Mucosa of descending colon (tissue), 3 donors: ENCODE results near the gene TOX4. TPM values are rescaled to one million over a fixed set of nuclear protein-coding genes. Genes with fewer than 3 reads are reported as not detected.

ENCODE experiments used
- ATAC-seq: fragments of 200-7000 bp; cut with Tn5 transposase; one replicate; pipeline ENCODE4 v1.9.1; 2020; ENCODE audit warnings: mild to moderate bottlenecking, moderate library complexity
- DNase-seq, 3 donors: peaks; one replicate each; pipeline ENCODE4 v3.0.0-alpha.2; 2020
- H3K36me3 ChIP-seq: fragments of 200-600 bp; one replicate; pipeline ENCODE4 v1.8.0; 2021; ENCODE audit warnings: low read depth, mild to moderate bottlenecking
- H3K4me1 ChIP-seq: fragments of 200-600 bp; one replicate; pipeline ENCODE4 v1.8.0; 2021; ENCODE audit warnings: low read depth, mild to moderate bottlenecking
- H3K4me3 ChIP-seq: fragments of 200-600 bp; one replicate; pipeline ENCODE4 v1.8.0; 2021; ENCODE audit warnings: mild to moderate bottlenecking
- H3K9me3 ChIP-seq: fragments of 200-600 bp; one replicate; pipeline ENCODE4 v1.8.0; 2021; ENCODE audit warnings: mild to moderate bottlenecking
- intact Hi-C, 2 donors: fragments of 100-400 bp; cut with DNase I in 1 of 2; cut with micrococcal nuclease in 1 of 2; formaldehyde crosslinking; loops; one replicate each; pipeline versions ENCODE4 v1.11.0 to v1.11.1; 2022; cut with DNase I, micrococcal nuclease
- total RNA-seq, 3 donors: library from RNA; stranded (reverse); fragmentation: NEBNext Ultra II Directional in 2 of 3; extraction: Animal tissue kit (Norgen Biotek cat#: 25700) in 2 of 3; gene quantifications; one replicate each; pipeline versions ENCODE4 v1.2.1 to v1.2.4, GENCODE V29; 2021 to 2023
- TF ChIP-seq, protein P1 (sequence below): fragments of 200-600 bp; IDR thresholded peaks from one replicate; pipeline ENCODE4 v1.8.0; 2022; ENCODE audit warnings: antibody characterized with exemption, mild to moderate bottlenecking
- donor health status: DM: no; HTN: no; CAD: no; lungs with moderate emphysema.
- donor health status: DM: no; HTN: no; CAD: no.
- donor health status: DM: no; HTN: yes; CAD: no.

Gene TOX4
- total RNA-seq, 3 donors from 2014 or later = 72.9 to 91.6 (median 78.4) TPM

- intact Hi-C loops = no loop called here
- Histone ChIP-seq H3K4me3 (no peak overlapping the region), H3K36me3 (no peaks in the 10 kb centered on the region), H3K4me1 (no peaks in the 10 kb centered on the region), H3K9me3 (no peaks in the 10 kb centered on the region)
- ATAC-seq = no peak
- DNase-seq = no peak
- TF ChIP-seq, protein P1, sequence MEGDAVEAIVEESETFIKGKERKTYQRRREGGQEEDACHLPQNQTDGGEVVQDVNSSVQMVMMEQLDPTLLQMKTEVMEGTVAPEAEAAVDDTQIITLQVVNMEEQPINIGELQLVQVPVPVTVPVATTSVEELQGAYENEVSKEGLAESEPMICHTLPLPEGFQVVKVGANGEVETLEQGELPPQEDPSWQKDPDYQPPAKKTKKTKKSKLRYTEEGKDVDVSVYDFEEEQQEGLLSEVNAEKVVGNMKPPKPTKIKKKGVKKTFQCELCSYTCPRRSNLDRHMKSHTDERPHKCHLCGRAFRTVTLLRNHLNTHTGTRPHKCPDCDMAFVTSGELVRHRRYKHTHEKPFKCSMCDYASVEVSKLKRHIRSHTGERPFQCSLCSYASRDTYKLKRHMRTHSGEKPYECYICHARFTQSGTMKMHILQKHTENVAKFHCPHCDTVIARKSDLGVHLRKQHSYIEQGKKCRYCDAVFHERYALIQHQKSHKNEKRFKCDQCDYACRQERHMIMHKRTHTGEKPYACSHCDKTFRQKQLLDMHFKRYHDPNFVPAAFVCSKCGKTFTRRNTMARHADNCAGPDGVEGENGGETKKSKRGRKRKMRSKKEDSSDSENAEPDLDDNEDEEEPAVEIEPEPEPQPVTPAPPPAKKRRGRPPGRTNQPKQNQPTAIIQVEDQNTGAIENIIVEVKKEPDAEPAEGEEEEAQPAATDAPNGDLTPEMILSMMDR = no peak
These were observed 9.4 kb upstream of the TOX4 start for GRCh38 chr14:21467616-21468015.

GRCh38 chr14:21475767-21476522 lies 1.1 kb upstream of the TOX4 start:
- H3K4me3 ChIP-seq = peak overlapping the region; percentile 26
- intact Hi-C loops = no loop called here
- peak; percentile 35 for ATAC-seq
- DNase-seq = no peak
- peaks cover 18% of the 10 kb centered on the region for H3K4me1 ChIP-seq
- TF ChIP-seq, protein P1 = no peak
- no peaks in the 10 kb centered on the region for H3K36me3 ChIP-seq
- H3K9me3 ChIP-seq = no peaks in the 10 kb centered on the region

GRCh38 chr14:21476523-21476924 lies 471 bp upstream of the TOX4 start:
- TF ChIP-seq, protein P1 = no peak
- Histone ChIP-seq H3K9me3 (no peaks in the 10 kb centered on the region), H3K36me3 (no peaks in the 10 kb centered on the region), H3K4me1 (peaks cover 18% of the 10 kb centered on the region), H3K4me3 (peak overlapping the region; percentile 26)
- ATAC-seq (peak; percentile 90), DNase-seq (peak; percentile 94 to 95 (median 94))
- intact Hi-C loops = no loop called here

GRCh38 chr14:21486640-21487087 lies 9.7 kb downstream of the TOX4 start:
- TF ChIP-seq, protein P1 = no peak
- Histone ChIP-seq H3K4me3 (no peak overlapping the region), H3K4me1 (no peaks in the 10 kb centered on the region), H3K9me3 (no peaks in the 10 kb centered on the region), H3K36me3 (peaks cover 6% of the 10 kb centered on the region)
- no peak for ATAC-seq
- intact Hi-C loops = no loop called here
- no peak for DNase-seq

DNA sequence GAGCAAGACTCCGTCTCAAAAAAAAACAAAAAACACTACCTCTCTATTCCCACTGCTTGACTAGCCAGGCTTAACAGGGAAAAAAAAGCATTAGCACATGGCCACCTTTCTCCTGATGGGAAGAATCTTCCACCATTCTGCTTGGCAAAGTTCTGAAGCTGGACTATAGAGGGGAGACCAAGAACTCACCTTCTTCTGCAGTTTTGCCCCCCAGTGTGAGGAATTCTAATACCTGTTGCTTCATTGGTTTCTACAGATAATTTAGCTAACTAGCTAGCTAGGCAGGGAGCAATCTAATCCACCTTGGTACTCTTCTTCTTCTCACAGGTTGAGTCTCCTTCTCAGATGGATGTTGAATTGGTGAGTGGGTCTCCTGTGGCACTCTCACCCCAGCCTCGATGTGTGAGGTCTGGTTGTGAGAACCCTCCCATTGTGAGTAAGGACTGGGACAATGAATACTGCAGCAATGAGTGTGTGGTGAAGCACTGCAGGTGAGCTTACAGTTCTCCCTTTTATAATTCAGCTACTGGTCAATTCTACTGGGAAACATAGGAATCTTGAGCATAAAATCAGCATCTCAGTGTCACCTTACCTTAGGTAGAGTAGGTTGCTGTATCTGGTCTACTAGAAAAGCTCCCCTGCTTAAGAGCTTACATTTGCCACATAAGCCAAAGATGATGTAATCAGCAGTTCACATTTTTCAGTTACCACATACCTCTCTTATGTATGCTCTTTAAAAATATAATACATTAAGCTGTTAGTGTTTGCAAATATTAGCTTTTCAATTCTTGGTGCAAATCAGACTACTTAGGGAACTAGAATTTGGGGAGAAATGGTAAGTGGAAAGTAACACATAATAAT lies 18.1 kb downstream of the TOX4 start:
- no peaks in the 10 kb centered on the region for H3K4me1 ChIP-seq
- no peaks in the 10 kb centered on the region for H3K9me3 ChIP-seq
- H3K4me3 ChIP-seq = no peak overlapping the region
- DNase-seq (no peak), ATAC-seq (no peak)
- TF ChIP-seq, protein P1 = no peak
- intact Hi-C loops = loop anchor here in 1 of 2 donors (10.0 kb wide), 1 partner anchor 60 kb away; no protein-coding TSS in a partner anchor
- peaks cover under 1% of the 10 kb centered on the region for H3K36me3 ChIP-seq
